Measurements from ENCODE around the gene SIGLEC1. TPM values are rescaled to one million over a fixed set of nuclear protein-coding genes. Genes with fewer than 3 reads are reported as not detected.

The SIGLEC1 gene
- total RNA-seq, 2 donors from 2014 or later: 12.2 to 45.5 TPM

- no peak for DNase-seq (ENCODE audit: low spot score)
Measured at GRCh38 chr20:3733119-3733995, 21.0 kb upstream of the SIGLEC1 start.

GRCh38 chr20:3732327-3733118, 20.1 kb upstream of the SIGLEC1 start, which contains the start of gene HSPA12B:
TSS of gene HSPA12B (plus strand) at chr20:3732685. CDS start at chr20:3738675, 5,990 bp downstream.
- TF ChIP-seq CTCF (IDR thresholded peaks at IDR 0.05): no peak
- peak within 1 kb of the TSS; percentile 52 for H3K4me3 ChIP-seq
- no peak within 1 kb of the TSS for H3K27ac ChIP-seq
- DNase-seq (ENCODE audit: low spot score) (no peak), ATAC-seq (ENCODE audit: insufficient number of reproducible peaks, low FRiP score, low read depth) (no peak)
- H3K36me3 ChIP-seq: no peaks in the 10 kb centered on the region
- no peaks in the 10 kb centered on the region for H3K4me1 ChIP-seq (ENCODE audit: control insufficient read depth in 1 of 2, low read depth in 2 of 2)
- no peaks in the 10 kb centered on the region for H3K27me3 ChIP-seq (replicated peaks; ENCODE audit: insufficient read depth)
- H3K9me3 ChIP-seq: no peaks in the 10 kb centered on the region

More at GRCh38 chr20:3733119-3733995, 21.0 kb upstream of the SIGLEC1 start:
- H3K27ac ChIP-seq: no peak overlapping the region
- ATAC-seq (ENCODE audit: insufficient number of reproducible peaks, low FRiP score, low read depth): no peak
- no peak for TF ChIP-seq CTCF (IDR thresholded peaks at IDR 0.05)
- H3K4me1 ChIP-seq (ENCODE audit: control insufficient read depth in 1 of 2, low read depth in 2 of 2): no peaks in the 10 kb centered on the region
- peak overlapping the region; percentile 52 for H3K4me3 ChIP-seq
- H3K36me3 ChIP-seq: no peaks in the 10 kb centered on the region
- H3K9me3 ChIP-seq: no peaks in the 10 kb centered on the region
- H3K27me3 ChIP-seq (replicated peaks; ENCODE audit: insufficient read depth): no peaks in the 10 kb centered on the region

- no peak for DNase-seq (ENCODE audit: low spot score)
- no peak overlapping the region for H3K4me3 ChIP-seq
- no peaks in the 10 kb centered on the region for H3K9me3 ChIP-seq
- H3K27me3 ChIP-seq (replicated peaks; ENCODE audit: insufficient read depth): no peaks in the 10 kb centered on the region
- no peaks in the 10 kb centered on the region for H3K4me1 ChIP-seq (ENCODE audit: control insufficient read depth in 1 of 2, low read depth in 2 of 2)
- no peaks in the 10 kb centered on the region for H3K36me3 ChIP-seq
- no peak for TF ChIP-seq CTCF (IDR thresholded peaks at IDR 0.05)
- no peak for ATAC-seq (ENCODE audit: insufficient number of reproducible peaks, low FRiP score, low read depth)
- H3K27ac ChIP-seq: no peak overlapping the region
Measured at GRCh38 chr20:3731944-3732326, 19.5 kb upstream of the SIGLEC1 start.

DNA sequence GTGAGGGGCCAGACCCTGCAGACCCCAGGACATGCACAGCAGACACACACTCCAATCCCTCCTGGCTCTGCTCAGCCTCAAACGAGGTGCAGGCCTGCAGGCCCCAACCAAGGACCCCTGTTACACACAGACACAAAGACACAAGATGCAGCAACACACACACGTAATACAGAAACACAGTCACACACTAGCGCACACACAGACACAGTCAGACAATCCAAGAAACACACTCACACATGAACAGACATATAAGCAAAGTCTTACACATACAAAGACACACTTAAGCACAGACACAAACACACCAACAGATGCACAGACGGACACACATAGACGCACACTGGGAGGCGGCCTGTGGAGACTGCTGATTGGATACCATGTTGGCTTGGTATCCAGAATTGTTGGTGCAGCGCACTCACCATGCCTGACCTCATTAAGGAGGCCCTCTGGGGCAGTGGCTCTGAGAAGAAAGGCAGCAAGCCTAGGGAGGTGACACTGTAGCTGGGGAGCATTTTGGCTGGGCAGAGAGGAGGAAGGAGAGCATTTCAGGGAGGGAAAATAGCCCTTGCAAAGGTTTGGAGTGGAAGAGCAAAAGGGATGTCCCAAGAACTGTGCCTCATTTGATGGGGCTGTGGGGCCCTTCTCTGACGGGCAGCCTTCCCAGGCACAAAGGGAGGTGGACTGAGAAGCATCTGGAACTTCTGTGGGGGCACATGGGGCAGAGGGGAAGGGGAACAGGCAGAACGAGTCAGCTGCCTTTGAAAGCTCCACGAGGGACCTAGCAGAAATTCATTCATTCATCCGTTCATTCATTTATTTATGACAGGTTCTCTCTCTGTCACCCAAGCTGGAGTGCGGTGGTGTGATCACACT, 18.6 kb upstream of the SIGLEC1 start:
- H3K27ac ChIP-seq: no peak overlapping the region
- H3K4me3 ChIP-seq: no peak overlapping the region
- H3K36me3 ChIP-seq: no peaks in the 10 kb centered on the region
- TF ChIP-seq CTCF (IDR thresholded peaks at IDR 0.05): no peak
- ATAC-seq (ENCODE audit: insufficient number of reproducible peaks, low FRiP score, low read depth) (no peak), DNase-seq (ENCODE audit: low spot score) (no peak)
- no peaks in the 10 kb centered on the region for H3K9me3 ChIP-seq
- H3K27me3 ChIP-seq (replicated peaks; ENCODE audit: insufficient read depth): no peaks in the 10 kb centered on the region
- no peaks in the 10 kb centered on the region for H3K4me1 ChIP-seq (ENCODE audit: control insufficient read depth in 1 of 2, low read depth in 2 of 2)
